AG09319 (cell line): ENCODE measurements around the gene SH3PXD2A.

Experiments used
- DNase-seq: peaks from one replicate; pipeline ENCODE4 v3.0.0-alpha.2; 2010; ENCODE audit warnings: low read depth; ENCODE audit errors: extremely low read depth
- CTCF ChIP-seq: IDR thresholded peaks from 2 replicates; pipeline ENCODE4 v1.5.1; 2011; ENCODE audit warnings: low read depth, mild to moderate bottlenecking, inconsistent platforms, low read length, moderate library complexity

Gene SH3PXD2A

GRCh38 chr10:103676851-103677417 lies 178.4 kb downstream of the SH3PXD2A start:
- peak; percentile 66 for DNase-seq
- no peak for TF ChIP-seq CTCF

GRCh38 chr10:103676058-103676785 lies 179.2 kb downstream of the SH3PXD2A start:
- no peak for TF ChIP-seq CTCF
- no peak for DNase-seq

- DNase-seq = no peak
- TF ChIP-seq CTCF = no peak
These were observed 181.8 kb downstream of the SH3PXD2A start for GRCh38 chr10:103673606-103674005.

GRCh38 chr10:103672345-103672744 lies 183.0 kb downstream of the SH3PXD2A start:
- no peak for TF ChIP-seq CTCF
- DNase-seq = no peak

- TF ChIP-seq CTCF = no peak
- no peak for DNase-seq
These were observed 184.1 kb downstream of the SH3PXD2A start for GRCh38 chr10:103671126-103671895.

- no peak for DNase-seq
- no peak for TF ChIP-seq CTCF
These were observed 185.4 kb downstream of the SH3PXD2A start for GRCh38 chr10:103669944-103670343.
